GM21825 (cell line): ENCODE data around the gene RALGAPA2.
"Not testable (repeated sequence)": the region's sequence is repeated elsewhere in the genome, so short reads cannot be mapped to it uniquely, and the experiment has no call there.

Source experiments
- ATAC-seq: cut with Tn5 transposase; IDR thresholded peaks from one replicate; pipeline ENCODE4 v1.9.1; 2021; ENCODE audit warnings: mild to moderate bottlenecking, moderate library complexity; ENCODE audit not compliant: unreplicated experiment

The RALGAPA2 gene

DNA sequence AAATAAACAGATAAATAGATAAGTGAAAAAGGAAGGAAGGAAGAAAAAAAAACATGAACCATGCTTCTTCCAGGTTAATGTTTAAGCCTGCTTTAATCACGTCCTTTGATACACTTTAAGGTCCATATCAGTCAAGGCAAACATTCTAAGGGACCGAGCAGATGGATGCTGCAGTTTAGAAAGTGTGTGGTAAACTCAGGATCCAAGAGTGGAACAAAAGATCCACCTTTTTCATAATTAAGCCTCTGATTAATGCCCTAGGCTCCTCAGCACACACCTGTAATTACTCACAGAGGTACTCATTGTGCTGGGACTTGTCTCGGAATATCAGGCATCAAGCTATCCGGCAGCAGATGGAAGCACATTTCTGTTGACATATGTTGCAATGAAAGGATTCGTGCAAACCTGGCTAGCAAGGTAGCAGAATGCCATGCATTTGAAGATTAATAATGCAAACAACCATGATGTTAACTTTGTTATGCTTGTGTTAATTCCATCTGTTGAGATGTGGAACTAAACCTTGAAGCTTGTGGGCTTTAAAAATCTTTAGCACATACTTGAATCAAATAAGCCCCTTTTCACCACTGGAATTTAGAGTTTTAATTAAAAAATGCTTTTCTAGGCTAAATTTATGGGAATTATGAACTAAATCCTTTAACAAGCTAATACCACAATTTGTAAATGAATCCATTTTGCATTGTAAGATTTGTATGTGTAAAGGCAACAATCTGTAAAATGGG, 163.7 kb downstream of the RALGAPA2 start:
- no peak for ATAC-seq

- no peak for ATAC-seq
Observed at GRCh38 chr20:20547876-20548266, 164.6 kb downstream of the RALGAPA2 start.

- no peak for ATAC-seq
Observed at GRCh38 chr20:20547221-20547875, 165.1 kb downstream of the RALGAPA2 start.

GRCh38 chr20:20546402-20546801, 166.0 kb downstream of the RALGAPA2 start:
- no peak for ATAC-seq

- ATAC-seq: not testable (repeated sequence)
Observed at GRCh38 chr20:20543348-20543747, 169.1 kb downstream of the RALGAPA2 start.

- no peak for ATAC-seq
Observed at GRCh38 chr20:20536240-20536933, 176.1 kb downstream of the RALGAPA2 start.

DNA sequence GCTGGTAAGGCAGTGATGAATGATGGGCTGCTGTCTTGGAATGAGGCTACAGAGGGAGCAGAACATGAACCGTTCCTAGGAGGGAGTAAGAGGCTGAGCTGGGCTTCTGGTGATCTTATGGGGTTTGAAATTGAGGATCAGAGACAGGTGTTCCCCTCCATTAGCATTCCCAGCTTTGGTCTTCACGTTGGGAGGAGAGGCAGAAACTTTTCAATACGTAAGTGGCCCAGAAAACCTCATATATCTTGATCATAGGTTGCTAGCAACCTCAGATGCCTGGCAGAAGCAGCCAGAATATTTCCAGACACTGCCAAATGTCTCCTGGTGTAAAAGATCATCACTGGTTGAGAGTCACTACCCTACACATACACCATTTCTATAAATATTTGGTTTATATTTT, 177.4 kb downstream of the RALGAPA2 start:
- no peak for ATAC-seq

- ATAC-seq: no peak
Observed at GRCh38 chr20:20531283-20531682, 181.2 kb downstream of the RALGAPA2 start.

DNA sequence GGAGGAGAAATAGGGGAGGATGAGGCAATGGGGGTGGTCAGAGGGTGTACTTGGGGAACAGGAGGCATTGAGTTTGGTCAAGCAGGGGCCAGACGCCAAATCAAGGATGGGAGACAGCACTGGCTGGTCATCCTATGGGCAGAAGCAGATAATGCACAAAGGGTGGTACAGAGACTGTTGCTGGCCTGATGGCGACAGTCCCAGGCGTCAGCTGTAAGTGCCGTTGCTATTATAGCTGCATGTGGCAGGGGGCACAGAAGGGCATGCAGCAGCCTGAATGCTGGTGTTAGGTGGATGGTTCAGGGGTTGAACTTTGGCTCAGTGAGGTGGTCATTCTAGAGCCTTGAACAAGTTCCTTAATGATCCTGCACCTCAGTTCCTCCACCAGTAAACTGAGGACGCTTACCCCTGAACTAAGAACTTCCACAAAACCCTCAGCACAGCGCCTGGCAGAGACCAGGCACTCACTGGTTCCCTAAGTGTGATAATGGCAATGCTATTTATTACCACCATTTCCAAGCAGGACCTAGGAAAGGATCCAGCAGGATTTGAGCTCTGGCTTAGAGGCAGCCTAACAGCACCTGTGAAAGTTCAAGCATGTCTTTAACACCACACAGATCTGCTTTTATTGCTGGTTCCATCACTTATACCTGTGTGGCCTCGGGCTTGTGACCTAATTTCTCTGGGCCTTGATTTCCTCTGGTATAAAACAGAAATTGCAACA, 181.9 kb downstream of the RALGAPA2 start:
- ATAC-seq: no peak

GRCh38 chr20:20529597-20529996, 182.8 kb downstream of the RALGAPA2 start:
- no peak for ATAC-seq

GRCh38 chr20:20528861-20529260, 183.6 kb downstream of the RALGAPA2 start:
- no peak for ATAC-seq

DNA sequence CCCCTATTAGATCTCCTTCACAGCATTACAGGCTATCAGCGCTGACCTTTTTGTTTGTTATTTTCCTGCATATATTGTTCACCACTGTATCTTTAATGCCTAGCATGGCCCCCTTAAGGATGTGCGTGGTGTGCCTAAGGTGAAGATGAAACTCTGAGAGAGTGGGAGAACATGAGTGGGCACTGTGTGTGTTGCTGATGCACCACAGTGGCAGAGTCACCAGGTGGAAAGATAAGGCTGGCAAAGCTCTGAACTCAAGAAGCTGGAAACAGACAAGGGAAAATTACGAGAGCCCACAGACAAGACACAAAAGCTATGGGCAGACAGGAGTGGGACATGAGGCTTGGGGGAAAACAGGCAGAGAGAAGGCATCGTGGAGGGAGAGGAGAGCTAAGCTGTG, 184.8 kb downstream of the RALGAPA2 start:
- no peak for ATAC-seq

DNA sequence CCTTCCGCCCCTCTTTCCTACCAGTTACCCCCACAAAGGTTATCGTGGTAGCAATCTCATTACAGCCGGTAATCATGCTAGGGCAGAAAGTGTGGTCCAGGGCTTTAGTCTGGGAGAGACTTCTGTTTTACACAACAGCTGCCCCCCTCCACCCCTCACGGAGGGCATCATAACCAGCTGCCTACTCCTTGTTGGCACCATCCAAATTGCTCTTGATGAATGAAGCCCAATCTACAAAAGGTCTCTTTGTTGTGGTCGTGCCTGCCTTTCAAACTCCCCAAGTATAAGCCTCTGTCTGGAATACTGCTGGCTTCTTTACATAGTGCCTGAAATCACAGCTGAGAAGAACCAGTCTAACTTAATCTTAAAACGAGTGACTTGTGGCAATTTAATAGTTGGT, 186.7 kb downstream of the RALGAPA2 start:
- ATAC-seq: no peak

- no peak for ATAC-seq
Observed at GRCh38 chr20:20525214-20525613, 187.2 kb downstream of the RALGAPA2 start.

- no peak for ATAC-seq
Observed at GRCh38 chr20:20524756-20525155, 187.7 kb downstream of the RALGAPA2 start.

- no peak for ATAC-seq
Observed at GRCh38 chr20:20521736-20522135, 190.7 kb downstream of the RALGAPA2 start.

DNA sequence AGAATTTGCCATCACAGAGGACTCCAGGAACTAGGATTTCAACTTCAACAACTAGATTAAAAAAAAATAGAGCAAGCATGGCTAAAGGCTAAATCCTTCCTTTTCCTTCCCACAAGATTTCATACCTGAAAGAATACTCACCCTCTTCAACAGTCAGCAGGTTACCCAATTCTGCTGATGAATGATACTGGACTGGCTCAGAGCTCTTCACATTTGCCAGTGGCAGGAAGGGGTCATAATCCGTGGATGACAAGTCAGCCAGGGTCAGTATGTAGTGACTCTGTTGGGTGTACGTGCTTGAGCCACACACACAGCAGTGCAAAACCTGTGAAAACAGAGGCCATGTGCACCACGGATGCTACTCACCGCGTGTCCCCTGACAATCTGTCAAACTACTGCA, 191.7 kb downstream of the RALGAPA2 start:
- ATAC-seq: no peak

DNA sequence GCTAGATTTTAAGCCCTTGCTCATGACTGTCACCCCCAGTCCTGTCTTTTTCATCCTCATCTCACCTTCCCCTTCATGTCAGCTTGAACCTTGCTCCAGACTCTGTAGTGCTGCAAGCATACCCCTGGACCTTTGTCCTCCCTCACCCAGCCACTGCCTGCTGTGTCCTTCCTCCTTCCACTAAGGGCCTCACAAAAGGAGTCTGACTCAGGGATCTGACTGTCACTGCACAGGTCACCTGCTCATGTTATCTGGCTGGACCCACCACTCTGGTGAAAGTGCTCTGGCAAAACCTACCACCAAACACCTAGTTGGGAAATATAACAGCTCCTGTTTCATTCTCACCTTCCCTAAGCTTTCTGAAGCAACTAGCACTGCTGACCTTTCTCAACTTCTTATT, 193.2 kb downstream of the RALGAPA2 start:
- ATAC-seq: no peak

- peak; percentile 54 for ATAC-seq
Observed at GRCh38 chr20:20518263-20518662, 194.2 kb downstream of the RALGAPA2 start.

- no peak for ATAC-seq
Observed at GRCh38 chr20:20517296-20517695, 195.1 kb downstream of the RALGAPA2 start.

GRCh38 chr20:20513720-20514119, 198.7 kb downstream of the RALGAPA2 start:
- no peak for ATAC-seq
